ENCODE measurements around the gene SEMA6D. TPM values are rescaled to one million over a fixed set of nuclear protein-coding genes. Genes with fewer than 3 reads are reported as not detected.

The SEMA6D gene
- total and polyA plus RNA-seq, 4 donors, result 68.8 to 160 (median 117) TPM

DNA sequence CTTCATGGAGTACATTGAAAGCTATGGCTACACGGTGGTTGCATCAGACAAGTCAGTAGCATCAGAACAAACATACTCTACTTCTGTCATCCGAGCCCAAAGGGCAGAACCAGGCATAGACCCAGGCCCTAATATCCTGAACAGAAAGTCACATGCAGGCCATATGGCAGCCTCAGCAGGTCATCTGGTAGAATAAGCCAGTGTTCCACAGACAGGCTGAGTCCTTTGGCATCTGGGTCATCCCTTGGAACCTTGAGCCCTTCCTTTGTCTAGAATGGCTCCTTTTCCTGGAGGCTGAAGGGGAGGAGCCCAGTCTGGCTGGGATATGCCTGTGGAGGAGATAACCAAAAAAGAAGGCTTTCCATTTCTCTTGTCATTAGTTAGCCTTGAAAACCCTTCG lies 29.2 kb downstream of the SEMA6D start:
- Histone ChIP-seq H3K36me3 (ENCODE audit: control insufficient read depth, insufficient read depth, low read length) (no peaks in the 10 kb centered on the region), H3K9me3 (ENCODE audit: control insufficient read depth, insufficient read depth, low read length) (no peaks in the 10 kb centered on the region), H3K27ac (ENCODE audit: low read depth, low read length) (no peak overlapping the region), H3K4me3 (ENCODE audit: low read depth, low read length) (no peak overlapping the region), H3K27me3 (ENCODE audit: control insufficient read depth, insufficient read depth, low read length) (no peaks in the 10 kb centered on the region), H3K4me1 (ENCODE audit: control insufficient read depth, insufficient read depth, low read length) (peaks cover 24% of the 10 kb centered on the region)
- WGBS (ENCODE audit: insufficient coverage), result 59% methylated on average over 2 of the region's 3 CpGs
- DNase-seq (ENCODE audit: low read depth in 4 of 6, low spot score in 6 of 6), result no peak

- H3K4me1 ChIP-seq (ENCODE audit: control insufficient read depth, insufficient read depth, low read length), result peaks cover 7% of the 10 kb centered on the region
- WGBS (ENCODE audit: insufficient coverage), result no CpG with 5 or more reads among the region's 2 CpGs
- no peak overlapping the region for H3K4me3 ChIP-seq (ENCODE audit: low read depth, low read length)
- DNase-seq (ENCODE audit: low read depth in 4 of 6, low spot score in 6 of 6), result no peak
- peaks cover 9% of the 10 kb centered on the region for H3K9me3 ChIP-seq (ENCODE audit: control insufficient read depth, insufficient read depth, low read length)
- H3K36me3 ChIP-seq (ENCODE audit: control insufficient read depth, insufficient read depth, low read length), result peaks cover 2% of the 10 kb centered on the region
- H3K27ac ChIP-seq (ENCODE audit: low read depth, low read length), result no peak overlapping the region
- H3K27me3 ChIP-seq (ENCODE audit: control insufficient read depth, insufficient read depth, low read length), result no peaks in the 10 kb centered on the region
Observed at GRCh38 chr15:47750030-47750739, 32.9 kb downstream of the SEMA6D start.

- H3K36me3 ChIP-seq (ENCODE audit: control insufficient read depth, insufficient read depth, low read length), result peaks cover 2% of the 10 kb centered on the region
Observed at GRCh38 chr15:47750740-47751262, 33.5 kb downstream of the SEMA6D start.

DNA sequence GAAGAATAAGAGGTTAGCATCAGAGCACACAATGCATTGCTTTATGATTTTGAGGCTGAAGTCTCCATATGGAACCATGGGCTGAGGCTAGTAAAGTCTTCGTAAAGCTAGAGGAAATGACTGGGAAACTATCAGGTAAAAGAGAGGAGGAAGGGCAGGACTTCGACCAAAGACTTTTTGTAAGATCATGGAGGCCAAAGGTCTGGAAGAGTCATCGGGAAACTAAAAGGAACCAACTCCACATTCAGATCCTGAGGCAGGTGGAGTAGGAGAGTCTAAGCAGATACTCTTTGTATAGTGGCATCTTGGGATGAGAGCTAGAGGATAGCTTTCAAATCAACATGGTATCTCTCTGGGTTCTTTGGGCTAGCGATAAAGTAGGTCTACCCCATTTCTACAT lies 36.3 kb downstream of the SEMA6D start:
- Histone ChIP-seq H3K9me3 (ENCODE audit: control insufficient read depth, insufficient read depth, low read length) (peaks cover 9% of the 10 kb centered on the region), H3K27me3 (ENCODE audit: control insufficient read depth, insufficient read depth, low read length) (no peaks in the 10 kb centered on the region), H3K27ac (ENCODE audit: low read depth, low read length) (no peak overlapping the region), H3K4me1 (ENCODE audit: control insufficient read depth, insufficient read depth, low read length) (no peaks in the 10 kb centered on the region), H3K4me3 (ENCODE audit: low read depth, low read length) (no peak overlapping the region), H3K36me3 (ENCODE audit: control insufficient read depth, insufficient read depth, low read length) (peaks cover 2% of the 10 kb centered on the region)
- WGBS (ENCODE audit: insufficient coverage), result 100% methylated on average over 2 of the region's 4 CpGs
- no peak for DNase-seq (ENCODE audit: low read depth in 4 of 6, low spot score in 6 of 6)

More at GRCh38 chr15:47750740-47751262, 33.5 kb downstream of the SEMA6D start:
- peaks cover 3% of the 10 kb centered on the region for H3K4me1 ChIP-seq (ENCODE audit: control insufficient read depth, insufficient read depth, low read length)
- 83% methylated on average over 1 of the region's 4 CpGs for WGBS (ENCODE audit: insufficient coverage)
- H3K4me3 ChIP-seq (ENCODE audit: low read depth, low read length), result no peak overlapping the region
- DNase-seq (ENCODE audit: low read depth in 4 of 6, low spot score in 6 of 6), result no peak
- no peaks in the 10 kb centered on the region for H3K27me3 ChIP-seq (ENCODE audit: control insufficient read depth, insufficient read depth, low read length)
- no peak overlapping the region for H3K27ac ChIP-seq (ENCODE audit: low read depth, low read length)
- H3K9me3 ChIP-seq (ENCODE audit: control insufficient read depth, insufficient read depth, low read length), result peaks cover 9% of the 10 kb centered on the region

GRCh38 chr15:47754312-47754711 lies 37.0 kb downstream of the SEMA6D start:
- Histone ChIP-seq H3K36me3 (ENCODE audit: control insufficient read depth, insufficient read depth, low read length) (peaks cover 2% of the 10 kb centered on the region), H3K9me3 (ENCODE audit: control insufficient read depth, insufficient read depth, low read length) (peaks cover 9% of the 10 kb centered on the region), H3K4me3 (ENCODE audit: low read depth, low read length) (no peak overlapping the region), H3K27me3 (ENCODE audit: control insufficient read depth, insufficient read depth, low read length) (no peaks in the 10 kb centered on the region), H3K27ac (ENCODE audit: low read depth, low read length) (no peak overlapping the region), H3K4me1 (ENCODE audit: control insufficient read depth, insufficient read depth, low read length) (no peaks in the 10 kb centered on the region)
- no peak for DNase-seq (ENCODE audit: low read depth in 4 of 6, low spot score in 6 of 6)

DNA sequence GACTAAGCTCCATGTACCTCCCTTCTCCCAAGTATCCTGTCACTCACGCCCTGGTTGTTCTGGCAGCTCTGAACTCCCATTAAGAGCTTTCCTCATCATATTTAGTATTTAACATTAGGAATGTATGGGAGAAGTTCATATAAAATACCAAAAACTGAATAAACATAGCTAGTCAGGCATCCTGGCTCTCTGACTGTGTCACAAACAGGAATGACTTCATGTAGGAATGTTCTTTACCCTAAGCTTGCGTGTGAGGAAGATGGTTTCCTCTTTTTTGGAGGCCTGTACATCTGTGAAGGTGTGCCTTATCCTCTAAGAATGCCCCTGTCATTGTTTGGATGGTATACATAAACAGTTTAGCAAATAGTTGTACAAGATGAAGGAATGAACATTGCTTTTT lies 38.6 kb downstream of the SEMA6D start:
- WGBS (ENCODE audit: insufficient coverage), result no CpG with 5 or more reads among the region's 2 CpGs
- Histone ChIP-seq H3K27ac (ENCODE audit: low read depth, low read length) (no peak overlapping the region), H3K27me3 (ENCODE audit: control insufficient read depth, insufficient read depth, low read length) (no peaks in the 10 kb centered on the region), H3K36me3 (ENCODE audit: control insufficient read depth, insufficient read depth, low read length) (peaks cover 2% of the 10 kb centered on the region), H3K9me3 (ENCODE audit: control insufficient read depth, insufficient read depth, low read length) (peaks cover 9% of the 10 kb centered on the region), H3K4me3 (ENCODE audit: low read depth, low read length) (no peak overlapping the region), H3K4me1 (ENCODE audit: control insufficient read depth, insufficient read depth, low read length) (no peaks in the 10 kb centered on the region)
- no peak for DNase-seq (ENCODE audit: low read depth in 4 of 6, low spot score in 6 of 6)

GRCh38 chr15:47756872-47757271 lies 39.6 kb downstream of the SEMA6D start:
- Histone ChIP-seq H3K36me3 (ENCODE audit: control insufficient read depth, insufficient read depth, low read length) (peaks cover 2% of the 10 kb centered on the region), H3K4me3 (ENCODE audit: low read depth, low read length) (no peak overlapping the region), H3K27ac (ENCODE audit: low read depth, low read length) (no peak overlapping the region), H3K27me3 (ENCODE audit: control insufficient read depth, insufficient read depth, low read length) (no peaks in the 10 kb centered on the region), H3K9me3 (ENCODE audit: control insufficient read depth, insufficient read depth, low read length) (peaks cover 9% of the 10 kb centered on the region), H3K4me1 (ENCODE audit: control insufficient read depth, insufficient read depth, low read length) (no peaks in the 10 kb centered on the region)
- 100% methylated on average over 1 of the region's 2 CpGs for WGBS (ENCODE audit: insufficient coverage)
- DNase-seq (ENCODE audit: low read depth in 4 of 6, low spot score in 6 of 6), result no peak

GRCh38 chr15:47757331-47757730 lies 40.0 kb downstream of the SEMA6D start:
- Histone ChIP-seq H3K4me3 (ENCODE audit: low read depth, low read length) (no peak overlapping the region), H3K36me3 (ENCODE audit: control insufficient read depth, insufficient read depth, low read length) (peaks cover 7% of the 10 kb centered on the region), H3K9me3 (ENCODE audit: control insufficient read depth, insufficient read depth, low read length) (peaks cover 9% of the 10 kb centered on the region), H3K27me3 (ENCODE audit: control insufficient read depth, insufficient read depth, low read length) (no peaks in the 10 kb centered on the region), H3K27ac (ENCODE audit: low read depth, low read length) (no peak overlapping the region), H3K4me1 (ENCODE audit: control insufficient read depth, insufficient read depth, low read length) (no peaks in the 10 kb centered on the region)
- WGBS (ENCODE audit: insufficient coverage), result 100% methylated on average over 1 of the region's 3 CpGs
- DNase-seq (ENCODE audit: low read depth in 4 of 6, low spot score in 6 of 6), result no peak

DNA sequence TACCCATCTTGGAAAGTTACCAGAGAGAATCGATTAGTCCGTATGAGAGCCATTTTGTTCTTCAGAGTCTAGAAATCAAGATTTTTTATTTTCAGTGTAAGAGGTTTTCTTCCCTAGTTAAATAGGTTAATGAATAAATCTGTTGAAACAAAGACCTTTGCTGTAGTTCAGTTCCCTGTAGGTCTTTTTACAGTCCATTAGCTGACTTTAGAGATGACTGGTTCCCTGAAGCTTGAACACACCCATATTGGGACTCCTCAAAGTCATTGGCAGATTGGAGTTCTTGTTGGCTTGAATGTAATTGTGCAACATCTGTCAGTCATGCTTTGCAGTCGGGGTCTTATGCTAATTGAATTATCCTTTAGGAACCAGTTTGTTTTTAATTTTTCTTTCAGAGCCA lies 45.3 kb downstream of the SEMA6D start:
- no CpG with 5 or more reads among the region's 3 CpGs for WGBS (ENCODE audit: insufficient coverage)
- peaks cover 23% of the 10 kb centered on the region for H3K36me3 ChIP-seq (ENCODE audit: control insufficient read depth, insufficient read depth, low read length)

GRCh38 chr15:47764666-47765065 lies 47.4 kb downstream of the SEMA6D start:
- peaks cover 23% of the 10 kb centered on the region for H3K36me3 ChIP-seq (ENCODE audit: control insufficient read depth, insufficient read depth, low read length)
- H3K4me3 ChIP-seq (ENCODE audit: low read depth, low read length), result no peak overlapping the region
- H3K9me3 ChIP-seq (ENCODE audit: control insufficient read depth, insufficient read depth, low read length), result no peaks in the 10 kb centered on the region
- no peaks in the 10 kb centered on the region for H3K27me3 ChIP-seq (ENCODE audit: control insufficient read depth, insufficient read depth, low read length)
- H3K4me1 ChIP-seq (ENCODE audit: control insufficient read depth, insufficient read depth, low read length), result no peaks in the 10 kb centered on the region
- WGBS (ENCODE audit: insufficient coverage), result 92% methylated on average over 11 of the region's 13 CpGs
- no peak overlapping the region for H3K27ac ChIP-seq (ENCODE audit: low read depth, low read length)
- DNase-seq (ENCODE audit: low read depth in 4 of 6, low spot score in 6 of 6), result no peak

More for the DNA sequence above, 45.3 kb downstream of the SEMA6D start:
- H3K27ac ChIP-seq (ENCODE audit: low read depth, low read length), result no peak overlapping the region
- no peak overlapping the region for H3K4me3 ChIP-seq (ENCODE audit: low read depth, low read length)
- peak in 1 of 6 donors; percentile 48 for DNase-seq (ENCODE audit: low read depth in 4 of 6, low spot score in 6 of 6)
- H3K4me1 ChIP-seq (ENCODE audit: control insufficient read depth, insufficient read depth, low read length), result no peaks in the 10 kb centered on the region
- H3K27me3 ChIP-seq (ENCODE audit: control insufficient read depth, insufficient read depth, low read length), result no peaks in the 10 kb centered on the region
- H3K9me3 ChIP-seq (ENCODE audit: control insufficient read depth, insufficient read depth, low read length), result no peaks in the 10 kb centered on the region
